G401.6 (cell line): ENCODE measurements around the gene SPTBN1.

Experiments used
- FAIRE-seq: peaks from 2 replicates; lab custom pipeline; 2012; peaks lifted over from hg19 to GRCh38; lab: Jason Lieb, UNC

Gene SPTBN1

GRCh38 chr2:54529935-54530334, 73.8 kb downstream of the SPTBN1 start:
- no peak for FAIRE-seq

- FAIRE-seq: no peak
These were observed 75.4 kb downstream of the SPTBN1 start for GRCh38 chr2:54531558-54531957.

DNA sequence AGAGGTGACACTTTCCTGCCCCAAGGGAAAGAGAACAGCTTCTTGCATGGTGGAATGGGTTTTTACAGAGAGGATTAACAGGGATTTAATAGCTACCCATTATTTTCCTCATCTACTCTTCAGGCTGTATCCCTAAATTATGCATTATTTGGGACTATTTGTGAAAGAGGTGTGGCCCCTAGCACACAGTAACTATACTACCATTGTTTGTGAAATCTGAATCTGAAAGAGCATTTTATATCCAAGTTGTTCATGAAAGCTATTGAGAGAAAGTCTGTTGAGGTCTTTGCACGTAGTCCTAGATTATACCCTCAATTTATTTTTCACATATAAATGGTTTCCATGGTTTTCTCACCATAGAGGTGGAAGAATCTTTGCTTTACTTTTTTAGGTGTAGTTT, 78.1 kb downstream of the SPTBN1 start:
- no peak for FAIRE-seq

- FAIRE-seq: no peak
These were observed 78.5 kb downstream of the SPTBN1 start for GRCh38 chr2:54534625-54535024.

DNA sequence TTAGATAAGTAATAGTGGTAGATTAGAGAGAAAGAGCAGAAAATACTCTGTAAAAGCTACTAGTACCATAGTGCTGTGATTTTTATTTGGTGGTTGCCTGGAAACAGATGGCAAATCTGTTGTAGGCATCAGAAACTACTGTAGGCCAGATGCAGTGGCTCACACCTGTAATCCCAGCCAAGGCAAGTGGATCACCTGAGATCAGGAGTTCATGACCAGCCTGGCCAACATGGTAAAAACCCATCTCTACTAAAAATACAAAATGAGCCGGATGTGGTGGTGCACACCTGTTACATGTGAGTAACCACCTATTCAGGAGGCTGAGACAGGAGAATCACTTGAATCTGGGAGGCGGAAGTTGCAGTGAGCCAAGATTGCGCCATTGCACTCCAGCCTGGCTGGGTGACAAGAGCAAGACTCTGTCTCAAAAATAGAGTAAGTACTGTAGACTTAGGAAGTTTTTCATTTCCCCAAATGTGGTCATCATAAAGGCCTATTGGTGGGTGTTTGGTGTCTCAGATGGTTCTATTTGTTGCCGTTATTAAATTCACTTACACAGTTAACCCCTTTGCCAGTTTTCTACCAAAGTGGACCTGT, 79.6 kb downstream of the SPTBN1 start:
- no peak for FAIRE-seq

DNA sequence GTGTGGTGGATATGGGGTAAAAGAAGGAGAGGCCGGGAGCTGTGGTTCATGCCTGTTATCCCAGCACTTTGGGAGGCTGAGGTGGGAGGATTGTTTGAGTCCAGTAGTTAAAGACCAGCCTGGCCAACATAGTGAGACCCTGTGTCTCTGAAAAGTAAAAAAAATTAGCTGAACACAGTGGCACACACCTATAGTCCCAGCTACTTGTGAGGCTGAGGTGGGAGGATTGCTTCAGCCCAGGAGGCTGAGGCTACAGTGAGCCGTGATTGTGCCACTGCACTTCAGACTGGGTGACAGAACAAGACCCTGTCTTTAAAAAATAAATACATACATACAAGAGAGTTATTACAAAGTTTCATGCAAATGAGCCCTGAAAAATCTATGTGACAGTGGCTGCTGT, 80.6 kb downstream of the SPTBN1 start:
- FAIRE-seq: no peak

DNA sequence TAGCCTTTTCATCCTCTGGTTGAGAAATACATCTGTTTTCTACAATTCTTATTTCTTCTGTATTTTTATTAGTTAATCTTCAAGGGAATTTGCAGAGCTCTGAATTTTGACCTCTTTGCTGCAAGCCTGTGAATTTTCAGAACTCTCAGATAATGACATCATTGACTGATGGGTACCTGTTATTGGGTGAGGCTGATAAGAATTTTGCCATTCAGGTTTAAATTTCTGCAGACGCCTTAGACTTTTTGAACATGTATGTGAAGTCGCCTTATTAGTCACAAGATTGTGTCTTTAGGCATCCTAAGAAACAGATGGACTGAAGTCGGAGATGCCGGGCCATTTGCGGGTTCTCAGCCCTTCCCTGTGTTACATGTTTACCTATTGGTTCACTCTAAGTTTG, 82.4 kb downstream of the SPTBN1 start:
- no peak for FAIRE-seq

DNA sequence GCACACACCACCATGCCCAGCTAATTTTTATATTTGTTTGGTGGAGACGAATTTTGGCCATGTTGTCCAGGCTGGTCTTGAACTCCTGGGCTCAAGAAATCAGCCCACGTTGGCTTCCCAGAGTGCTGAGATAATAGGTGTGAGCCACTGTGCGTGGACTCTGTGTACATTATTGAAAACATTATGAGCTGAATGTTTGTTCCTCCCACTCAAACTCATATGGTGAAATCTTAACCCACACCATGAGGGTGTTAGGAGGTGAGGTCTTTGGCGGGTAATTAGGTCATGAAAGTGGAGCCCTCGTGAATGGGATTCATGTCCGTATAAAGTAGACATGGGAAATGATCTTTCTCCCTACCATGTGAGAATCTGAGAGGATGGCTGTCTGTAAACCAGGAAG, 83.6 kb downstream of the SPTBN1 start:
- FAIRE-seq: no peak

DNA sequence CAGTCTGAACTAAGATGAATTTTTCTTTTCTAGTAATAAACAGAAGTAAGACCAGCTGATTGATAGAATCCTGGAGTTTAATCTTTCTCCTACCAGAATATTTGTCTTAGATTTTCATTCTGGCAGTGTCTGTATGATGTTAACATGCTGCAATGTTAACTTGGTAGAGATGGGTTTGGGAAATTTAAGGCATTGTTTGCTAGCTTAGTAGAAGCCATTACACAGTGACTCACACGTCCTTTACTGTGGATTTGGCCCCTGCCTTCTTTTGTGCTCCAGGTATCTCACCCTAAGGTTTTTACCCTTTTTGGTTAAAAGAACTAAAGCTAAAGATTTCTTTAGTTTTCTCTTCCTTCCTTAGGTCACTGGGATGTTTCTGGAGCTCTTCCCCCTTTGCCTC, 84.1 kb downstream of the SPTBN1 start:
- no peak for FAIRE-seq

- FAIRE-seq: no peak
These were observed 85.9 kb downstream of the SPTBN1 start for GRCh38 chr2:54541995-54542394.

GRCh38 chr2:54543733-54544396, 87.7 kb downstream of the SPTBN1 start:
- no peak for FAIRE-seq

- FAIRE-seq: no peak
These were observed 89.7 kb downstream of the SPTBN1 start for GRCh38 chr2:54545702-54546450.

DNA sequence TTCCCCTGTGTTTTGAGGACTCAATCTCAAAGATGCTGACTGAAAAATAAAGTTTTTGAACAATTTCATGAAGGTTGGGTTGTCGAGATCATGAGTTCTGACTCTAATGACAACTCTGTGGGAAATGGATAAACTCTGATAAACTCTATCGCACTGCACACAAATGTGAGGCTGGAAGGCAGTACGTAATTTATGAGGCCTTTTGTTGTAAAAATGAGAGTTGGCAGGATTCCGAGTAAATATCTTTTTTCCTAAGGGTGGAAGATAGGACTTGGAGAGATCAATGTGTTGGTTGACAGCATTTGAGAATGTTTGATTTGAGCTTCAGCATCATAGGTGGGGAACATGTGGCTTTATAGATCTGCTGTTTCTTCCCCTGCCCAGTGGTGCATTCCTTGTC, 90.4 kb downstream of the SPTBN1 start:
- FAIRE-seq: no peak

GRCh38 chr2:54546923-54547720, 91.0 kb downstream of the SPTBN1 start:
- FAIRE-seq: no peak

DNA sequence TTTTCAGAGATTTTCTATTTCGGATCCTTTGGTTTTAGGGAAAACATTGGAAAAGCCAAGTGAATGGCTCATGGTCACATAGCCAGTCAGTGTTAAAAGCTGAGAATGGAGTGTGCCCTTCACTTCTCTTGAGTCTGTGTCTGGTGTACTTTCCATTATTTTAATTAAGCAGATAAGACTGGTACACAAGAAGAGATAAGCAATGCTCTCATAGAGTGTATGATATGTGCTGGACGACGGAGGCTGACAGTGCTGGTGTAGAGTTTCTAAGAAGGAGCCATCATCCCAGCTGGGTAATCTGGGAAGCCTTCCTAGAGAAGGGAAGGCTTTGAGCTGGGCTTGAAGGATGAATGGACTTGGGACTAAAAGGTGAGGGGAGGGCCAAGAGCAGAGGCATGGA, 93.3 kb downstream of the SPTBN1 start:
- no peak for FAIRE-seq

DNA sequence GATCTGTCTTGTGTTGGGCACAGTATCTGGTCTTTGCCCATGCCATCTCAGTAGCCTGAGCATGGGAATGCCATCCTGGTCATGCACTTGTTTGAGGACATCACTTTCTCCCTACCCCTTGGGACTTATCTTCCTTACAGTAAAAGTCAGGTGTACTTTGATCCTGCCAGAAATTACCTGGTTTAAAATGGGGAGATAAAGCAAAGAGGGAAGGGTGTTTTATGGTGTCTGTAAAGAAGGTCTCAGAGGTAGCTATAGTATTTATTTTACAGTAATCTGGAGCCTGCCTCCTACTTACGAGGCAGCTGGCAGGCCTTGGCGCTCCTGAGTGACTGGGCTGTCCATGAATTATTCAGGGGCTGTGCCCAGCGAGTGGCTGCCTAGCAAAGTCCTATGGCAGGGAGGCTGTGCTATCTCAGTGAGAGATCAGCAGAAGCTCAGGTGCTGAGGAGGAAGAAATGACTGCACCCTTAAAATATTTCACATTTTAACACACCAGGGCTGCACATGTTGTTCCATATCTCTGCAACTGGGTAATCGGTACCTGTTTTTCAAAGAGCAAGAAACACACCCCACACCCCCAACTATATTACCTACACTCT, 93.9 kb downstream of the SPTBN1 start:
- no peak for FAIRE-seq

- FAIRE-seq: no peak
These were observed 94.4 kb downstream of the SPTBN1 start for GRCh38 chr2:54550547-54550946.

DNA sequence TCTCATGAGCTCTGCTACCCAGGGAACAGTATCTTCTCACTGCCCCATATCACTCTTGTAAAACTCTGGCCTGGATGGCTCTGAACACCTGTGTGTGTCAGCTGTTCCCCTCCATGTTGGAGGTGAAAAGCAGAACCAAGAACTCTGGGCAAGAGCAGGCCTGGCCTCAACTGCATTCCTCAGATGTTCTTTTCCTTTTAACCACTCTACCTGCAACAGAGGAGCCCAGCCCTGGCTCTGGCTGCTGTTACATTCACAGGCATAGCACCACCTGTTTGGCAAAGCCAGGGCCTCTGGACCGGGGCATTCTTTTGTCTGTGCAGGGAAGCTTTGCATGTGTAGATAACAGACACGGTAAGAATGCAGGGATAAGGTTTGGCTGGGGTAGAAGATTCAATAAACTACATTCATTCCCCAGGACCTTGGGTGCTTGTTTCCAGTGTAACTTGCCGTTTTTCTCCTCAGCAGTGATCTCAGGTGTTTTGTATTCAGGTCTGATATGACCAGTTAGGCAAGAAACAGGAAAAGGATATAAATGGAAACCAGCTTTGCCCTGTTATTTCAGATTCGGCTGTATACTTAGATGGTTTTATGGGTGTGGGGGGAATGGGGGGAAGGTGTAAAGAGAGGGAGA, 95.1 kb downstream of the SPTBN1 start:
- FAIRE-seq: no peak

DNA sequence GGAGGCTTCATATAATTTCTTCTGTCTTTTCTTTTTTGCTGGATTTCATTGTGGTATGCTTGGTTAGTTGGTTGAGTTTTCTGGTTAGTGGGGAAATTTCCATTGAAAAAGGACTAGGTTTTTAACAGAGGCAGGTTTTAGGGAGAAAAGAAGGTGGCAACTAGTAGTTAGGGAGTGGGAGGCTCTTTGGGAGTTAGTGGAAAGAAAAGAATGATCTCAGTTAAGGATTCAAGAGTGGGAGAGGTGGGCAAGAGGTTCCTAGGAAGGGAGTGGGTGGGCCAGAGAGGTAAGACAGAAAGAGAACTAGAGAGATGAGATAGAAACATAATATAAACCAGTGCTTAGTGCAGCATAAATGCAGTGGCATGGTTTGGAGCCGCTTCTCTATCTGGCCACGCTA, 96.9 kb downstream of the SPTBN1 start:
- no peak for FAIRE-seq

GRCh38 chr2:54553775-54554174, 97.6 kb downstream of the SPTBN1 start:
- FAIRE-seq: no peak

GRCh38 chr2:54555318-54555837, 99.3 kb downstream of the SPTBN1 start:
- no peak for FAIRE-seq

DNA sequence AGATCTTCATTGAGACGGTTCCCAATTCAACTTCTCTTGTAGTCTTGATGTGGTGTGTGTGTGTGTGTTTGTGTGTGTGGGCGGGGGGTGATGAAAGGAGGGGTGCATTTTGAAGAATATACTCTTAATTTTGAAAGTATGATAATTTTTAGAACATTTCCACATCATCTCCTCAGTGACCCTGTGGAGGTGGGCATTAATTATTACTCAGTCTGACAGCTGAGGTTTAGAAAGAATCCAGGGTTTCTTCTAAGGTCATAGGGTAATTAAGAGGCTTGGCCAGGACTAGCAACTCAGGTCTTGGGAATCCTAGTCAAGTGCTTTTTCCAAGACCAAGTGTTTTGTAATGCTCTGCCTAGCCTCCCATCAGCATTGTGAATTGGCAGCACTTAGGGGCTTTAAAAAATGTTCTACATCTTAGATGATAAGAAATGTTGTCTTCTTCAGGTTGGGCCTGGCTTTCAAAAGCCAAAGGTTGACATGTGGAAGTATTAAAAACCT, 100.5 kb downstream of the SPTBN1 start:
- no peak for FAIRE-seq
